Inflammatory macrophage treated with lipopolysaccharide for 4 hours (primary cell): ENCODE data around the gene HPS1.

ENCODE experiments used
- DNase-seq: peaks from one replicate; pipeline ENCODE4 v3.0.0-alpha.2; 2020

HPS1 gene

GRCh38 chr10:98431016-98431415 is 15.7 kb downstream of the HPS1 start:
- no peak for DNase-seq

- no peak for DNase-seq
Observed at GRCh38 chr10:98430427-98430826, 16.3 kb downstream of the HPS1 start.

GRCh38 chr10:98429320-98430072 is 17.2 kb downstream of the HPS1 start:
- no peak for DNase-seq

- DNase-seq, result no peak
Observed at GRCh38 chr10:98427011-98427515, 19.7 kb downstream of the HPS1 start.

GRCh38 chr10:98425511-98426352 is 21.0 kb downstream of the HPS1 start:
- peak; percentile 52 for DNase-seq

- no peak for DNase-seq
Observed at GRCh38 chr10:98424295-98425254, 22.2 kb downstream of the HPS1 start.

GRCh38 chr10:98423691-98424120 is 23.0 kb downstream of the HPS1 start:
- DNase-seq, result no peak

- DNase-seq, result no peak
Observed at GRCh38 chr10:98422182-98422581, 24.6 kb downstream of the HPS1 start.

- no peak for DNase-seq
Observed at GRCh38 chr10:98420786-98421185, 25.9 kb downstream of the HPS1 start.

- no peak for DNase-seq
Observed at GRCh38 chr10:98419469-98420261, 27.1 kb downstream of the HPS1 start.

- no peak for DNase-seq
Observed at GRCh38 chr10:98418665-98419468, 27.9 kb downstream of the HPS1 start.

GRCh38 chr10:98417973-98418664 is 28.6 kb downstream of the HPS1 start:
- no peak for DNase-seq

- no peak for DNase-seq
Observed at GRCh38 chr10:98417481-98417959, 29.2 kb downstream of the HPS1 start.

- DNase-seq, result no peak
Observed at GRCh38 chr10:98416606-98417388, 29.9 kb downstream of the HPS1 start.

- no peak for DNase-seq
Observed at GRCh38 chr10:98415731-98416119, 31.0 kb downstream of the HPS1 start.

- no peak for DNase-seq
Observed at GRCh38 chr10:98414932-98415730, 31.6 kb downstream of the HPS1 start, which contains the start of gene PYROXD2. Gene PYROXD2 (minus strand): TSS chr10:98415182. CDS start chr10:98415135, 47 bp downstream.

GRCh38 chr10:98414578-98414931 is 32.2 kb downstream of the HPS1 start:
- no peak for DNase-seq

- DNase-seq, result no peak
Observed at GRCh38 chr10:98411768-98412167, 35.0 kb downstream of the HPS1 start.
